Ovary (tissue), 9 donors: ENCODE data around the gene WWOX. TPM values are rescaled to one million over a fixed set of nuclear protein-coding genes. Genes with fewer than 3 reads are reported as not detected.

ENCODE experiments used
- DNase-seq, 5 donors: peaks; one replicate each; pipeline ENCODE4 v3.0.0-alpha.2; 2019 to 2020
- H3K27ac ChIP-seq, 2 donors: fragments of 200-600 bp; one replicate each; pipeline versions ENCODE4 v1.5.1 to v1.8.0; 2019 to 2022
- H3K27me3 ChIP-seq: fragments of 200-600 bp; one replicate; pipeline ENCODE4 v1.8.0; 2022
- H3K36me3 ChIP-seq: fragments of 200-600 bp; sonication (generic); one replicate; pipeline ENCODE4 v1.5.1; 2019
- H3K4me1 ChIP-seq: one replicate; pipeline ENCODE4 v1.8.1; 2013; ENCODE audit warnings: mild to moderate bottlenecking, moderate library complexity; ENCODE audit not compliant: insufficient read depth
- H3K4me3 ChIP-seq: fragments of 200-600 bp; sonication (generic); one replicate; pipeline ENCODE4 v1.5.1; 2017
- H3K9me3 ChIP-seq, 2 donors: fragments of 200-600 bp in 1 of 2; sonication (generic) in 1 of 2; one replicate each; pipeline versions ENCODE4 v1.5.1 to v1.8.1; 2013 to 2019; ENCODE audit warnings: mild to moderate bottlenecking in 1 of 2, moderate library complexity in 1 of 2
- CTCF ChIP-seq, 3 donors: fragments of 450-650 bp in 2 of 3; fragments of 200-600 bp in 1 of 3; IDR thresholded peaks; one replicate each; pipeline versions ENCODE4 v1.5.1 to v1.8.0; 2016 to 2022; ENCODE audit warnings: antibody characterized with exemption in 3 of 3, mild to moderate bottlenecking in 1 of 3
- EP300 ChIP-seq: sonication (generic); formaldehyde crosslinking; IDR thresholded peaks from one replicate; pipeline ENCODE4 v1.6.1; 2017; ENCODE audit warnings: antibody characterized with exemption
- POLR2A ChIP-seq: fragments of 450-650 bp; IDR thresholded peaks from one replicate; pipeline ENCODE4 v1.6.1; 2017; ENCODE audit warnings: antibody characterized with exemption, mild to moderate bottlenecking, moderate library complexity
- WGBS, 3 donors: extraction: QIAGEN DNeasy Blood & Tissue Kit in 1 of 3; methylation state at CpG; one replicate each; pipeline versions ENCODE4 v1.1.5 to v1.1.7; 2013 to 2017; 5-methylcytosine and 5-hydroxymethylcytosine counted together
- intact Hi-C, 4 donors: fragments of 100-400 bp; cut with DNase I; formaldehyde crosslinking; loops; one replicate each; pipeline versions ENCODE4 v1.11.0 to v1.15.1; 2022 to 2023
- polyA plus RNA-seq, 2 donors: library from polyadenylated mRNA; stranded (reverse); fragments of 200-250 nt in 1 of 2; fragments of 350-450 nt in 1 of 2; fragmentation: Illumina TruSeq in 1 of 2; extraction: RNeasy Lipid Tissue Mini Kit (QIAGEN cat#74804) in 1 of 2; gene quantifications; one replicate each; pipeline ENCODE4 v1.2.3, GENCODE V29; 2013 to 2014
- total RNA-seq, 7 donors: library from RNA; depleted of rRNA in 2 of 7; stranded (reverse); fragments of >200 nt in 2 of 7; fragmentation: NEBNext Ultra II Directional in 3 of 7; extraction: Animal tissue kit (Norgen Biotek cat#: 25700) in 3 of 7; gene quantifications; one replicate each; pipeline versions ENCODE4 v1.1.0 to v1.2.4, GENCODE V29; 2016 to 2023
- donor health status: DM: no; HTN: no; CAD: no; lungs with moderate emphysema.
- donor health status: DM: no; HTN: no; CAD: no.
- donor health status: Bipolar disorder and iron deficiency.
- donor health status: DM: yes; HTN: yes; CAD: no.
- donor health status: DM: no; HTN: no; CAD: no.
- donor health status: DM: yes; HTN: yes; CAD: no.

Gene WWOX
- total and polyA plus RNA-seq, 9 donors, result 11.0 to 40.5 (median 25.2) TPM

- intact Hi-C loops, result no loop called here
- Histone ChIP-seq H3K4me3 (no peak overlapping the region), H3K9me3 (no peaks in the 10 kb centered on the region), H3K27me3 (no peaks in the 10 kb centered on the region), H3K27ac (no peak overlapping the region), H3K4me1 (no peaks in the 10 kb centered on the region), H3K36me3 (no peaks in the 10 kb centered on the region)
- 90 to 92% (median 90%) methylated on average over 11 of the region's 11 CpGs for WGBS, 3 donors
- DNase-seq, result no peak
- TF ChIP-seq CTCF (IDR thresholded peaks at IDR 0.05) (no peak), POLR2A (no peak)
Observed at GRCh38 chr16:78570399-78571141, 471.1 kb downstream of the WWOX start.

- 88 to 94% (median 93%) methylated on average over 8 of the region's 8 CpGs for WGBS, 3 donors
- Histone ChIP-seq H3K9me3 (no peaks in the 10 kb centered on the region), H3K27ac (no peak overlapping the region), H3K4me1 (no peaks in the 10 kb centered on the region), H3K4me3 (no peak overlapping the region), H3K36me3 (no peaks in the 10 kb centered on the region), H3K27me3 (no peaks in the 10 kb centered on the region)
- TF ChIP-seq CTCF (IDR thresholded peaks at IDR 0.05) (no peak), EP300 (no peak), POLR2A (no peak)
- intact Hi-C loops, result no loop called here
- DNase-seq, result no peak
Observed at GRCh38 chr16:78571434-78571833, 472.0 kb downstream of the WWOX start.

- WGBS, 3 donors, result 31 to 62% (median 42%) methylated on average over 5 of the region's 5 CpGs
Observed at GRCh38 chr16:78571898-78572358, 472.5 kb downstream of the WWOX start.

DNA sequence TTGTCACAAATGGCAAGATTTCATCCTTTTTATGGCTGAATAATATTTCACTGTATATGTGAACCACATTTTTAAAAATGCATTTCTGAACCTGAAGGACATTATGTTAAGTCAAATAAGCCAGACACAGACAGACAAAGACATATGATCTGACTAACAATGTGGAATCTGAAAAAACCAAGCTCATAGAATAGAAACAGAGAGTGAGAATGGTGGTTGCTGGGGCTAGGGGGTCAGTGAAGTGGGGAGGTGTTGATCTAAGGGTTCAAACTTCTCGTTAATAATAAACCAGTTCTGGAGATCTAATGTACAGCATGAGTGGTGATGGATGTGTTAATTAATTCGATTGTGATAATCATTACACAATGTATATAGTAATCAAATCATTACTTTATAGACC lies 475.1 kb downstream of the WWOX start:
- intact Hi-C loops, result no loop called here
- Histone ChIP-seq H3K4me1 (no peaks in the 10 kb centered on the region), H3K36me3 (no peaks in the 10 kb centered on the region), H3K27me3 (no peaks in the 10 kb centered on the region), H3K4me3 (no peak overlapping the region), H3K27ac (no peak overlapping the region), H3K9me3 (no peaks in the 10 kb centered on the region)
- 91 to 94% (median 93%) methylated on average over 2 of the region's 2 CpGs for WGBS, 3 donors
- no peak for DNase-seq
- no peak for TF ChIP-seq EP300

More at GRCh38 chr16:78571898-78572358, 472.5 kb downstream of the WWOX start:
- H3K27ac ChIP-seq, result no peak overlapping the region
- H3K4me1 ChIP-seq, result no peaks in the 10 kb centered on the region
- no peaks in the 10 kb centered on the region for H3K27me3 ChIP-seq
- TF ChIP-seq POLR2A (no peak), EP300 (no peak), CTCF (IDR thresholded peaks at IDR 0.05) (no peak)
- H3K36me3 ChIP-seq, result no peaks in the 10 kb centered on the region
- H3K4me3 ChIP-seq, result no peak overlapping the region
- H3K9me3 ChIP-seq, result no peaks in the 10 kb centered on the region
- no peak for DNase-seq
- intact Hi-C loops, result no loop called here

GRCh38 chr16:78576941-78577340 lies 477.5 kb downstream of the WWOX start:
- DNase-seq, result no peak
- Histone ChIP-seq H3K27me3 (no peaks in the 10 kb centered on the region), H3K4me3 (no peak overlapping the region), H3K36me3 (no peaks in the 10 kb centered on the region), H3K27ac (no peak overlapping the region), H3K4me1 (no peaks in the 10 kb centered on the region), H3K9me3 (no peaks in the 10 kb centered on the region)
- TF ChIP-seq CTCF (IDR thresholded peaks at IDR 0.05) (no peak), POLR2A (no peak), EP300 (no peak)
- intact Hi-C loops, result no loop called here
